Neural cell (in vitro differentiated cells): ENCODE measurements around the gene POLR1G.

ENCODE experiments used
- CTCF ChIP-seq: fragments of 450-650 bp; IDR thresholded peaks from 2 replicates; pipeline ENCODE4 v1.5.1; 2014; ENCODE audit warnings: antibody characterized with exemption, mild to moderate bottlenecking, moderate library complexity; ENCODE audit not compliant: poor library complexity, severe bottlenecking
- EP300 ChIP-seq: fragments of 450-650 bp; conservative IDR thresholded peaks from 2 replicates; pipeline ENCODE4 v1.6.1; 2014; ENCODE audit warnings: antibody characterized with exemption, mild to moderate bottlenecking, moderate library complexity; ENCODE audit not compliant: poor library complexity, severe bottlenecking
- EZH2 ChIP-seq: fragments of 200-600, 300-800 bp; shearing (Covaris generic), sonication (generic); IDR thresholded peaks from 2 replicates; pipeline ENCODE4 v1.6.1; 2014; ENCODE audit warnings: antibody characterized with exemption, low read length, borderline replicate concordance, mild to moderate bottlenecking; ENCODE audit not compliant: insufficient read depth, poor library complexity, severe bottlenecking
- MXI1 ChIP-seq: fragments of 450-650 bp; conservative IDR thresholded peaks from 2 replicates; pipeline ENCODE4 v1.6.1; 2014; ENCODE audit warnings: antibody characterized with exemption, mild to moderate bottlenecking; ENCODE audit not compliant: poor library complexity, severe bottlenecking
- POLR2AphosphoS5 ChIP-seq: IDR thresholded peaks from 2 replicates; pipeline ENCODE4 v1.6.1; 2012
- RAD21 ChIP-seq: fragments of 450-650 bp; conservative IDR thresholded peaks from 2 replicates; pipeline ENCODE4 v1.6.1; 2014; ENCODE audit warnings: antibody characterized with exemption, mild to moderate bottlenecking, moderate library complexity
- SMC3 ChIP-seq: fragments of 450-650 bp; conservative IDR thresholded peaks from 2 replicates; pipeline ENCODE4 v1.6.1; 2014; ENCODE audit warnings: antibody characterized with exemption, mild to moderate bottlenecking, moderate library complexity; ENCODE audit not compliant: poor library complexity
- TAF1 ChIP-seq: IDR thresholded peaks from 2 replicates; pipeline ENCODE4 v1.6.1; 2012; ENCODE audit warnings: low read depth
- TF ChIP-seq, protein P1 (sequence below): IDR thresholded peaks from 2 replicates; pipeline ENCODE4 v1.6.1; 2012; ENCODE audit warnings: borderline replicate concordance

- no peak for TF ChIP-seq MXI1
- no peak for TF ChIP-seq CTCF
- TF ChIP-seq EP300 = no peak
- TF ChIP-seq TAF1 = no peak
- no peak for TF ChIP-seq RAD21
- TF ChIP-seq, protein P1, sequence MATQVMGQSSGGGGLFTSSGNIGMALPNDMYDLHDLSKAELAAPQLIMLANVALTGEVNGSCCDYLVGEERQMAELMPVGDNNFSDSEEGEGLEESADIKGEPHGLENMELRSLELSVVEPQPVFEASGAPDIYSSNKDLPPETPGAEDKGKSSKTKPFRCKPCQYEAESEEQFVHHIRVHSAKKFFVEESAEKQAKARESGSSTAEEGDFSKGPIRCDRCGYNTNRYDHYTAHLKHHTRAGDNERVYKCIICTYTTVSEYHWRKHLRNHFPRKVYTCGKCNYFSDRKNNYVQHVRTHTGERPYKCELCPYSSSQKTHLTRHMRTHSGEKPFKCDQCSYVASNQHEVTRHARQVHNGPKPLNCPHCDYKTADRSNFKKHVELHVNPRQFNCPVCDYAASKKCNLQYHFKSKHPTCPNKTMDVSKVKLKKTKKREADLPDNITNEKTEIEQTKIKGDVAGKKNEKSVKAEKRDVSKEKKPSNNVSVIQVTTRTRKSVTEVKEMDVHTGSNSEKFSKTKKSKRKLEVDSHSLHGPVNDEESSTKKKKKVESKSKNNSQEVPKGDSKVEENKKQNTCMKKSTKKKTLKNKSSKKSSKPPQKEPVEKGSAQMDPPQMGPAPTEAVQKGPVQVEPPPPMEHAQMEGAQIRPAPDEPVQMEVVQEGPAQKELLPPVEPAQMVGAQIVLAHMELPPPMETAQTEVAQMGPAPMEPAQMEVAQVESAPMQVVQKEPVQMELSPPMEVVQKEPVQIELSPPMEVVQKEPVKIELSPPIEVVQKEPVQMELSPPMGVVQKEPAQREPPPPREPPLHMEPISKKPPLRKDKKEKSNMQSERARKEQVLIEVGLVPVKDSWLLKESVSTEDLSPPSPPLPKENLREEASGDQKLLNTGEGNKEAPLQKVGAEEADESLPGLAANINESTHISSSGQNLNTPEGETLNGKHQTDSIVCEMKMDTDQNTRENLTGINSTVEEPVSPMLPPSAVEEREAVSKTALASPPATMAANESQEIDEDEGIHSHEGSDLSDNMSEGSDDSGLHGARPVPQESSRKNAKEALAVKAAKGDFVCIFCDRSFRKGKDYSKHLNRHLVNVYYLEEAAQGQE = no peak
- no peak for TF ChIP-seq EZH2
- no peak for TF ChIP-seq POLR2AphosphoS5
- no peak for TF ChIP-seq SMC3
Observed at GRCh38 chr19:45456500-45456815, 50.0 kb downstream of the POLR1G start.
